Activated effector memory CD4-positive, alpha-beta T cell treated with anti-CD3 and anti-CD28 coated beads, Interleukin-2, amount 50 U/mL, for 16 hours (primary cell): ENCODE results near the gene NLGN1.

Source experiments
- DNase-seq: peaks from one replicate; pipeline ENCODE4 v3.0.0-alpha.2; 2020

Gene NLGN1

GRCh38 chr3:174016186-174016585 is 618.6 kb downstream of the NLGN1 start:
- no peak for DNase-seq

- DNase-seq: no peak
Measured at GRCh38 chr3:174020156-174020555, 622.6 kb downstream of the NLGN1 start.

GRCh38 chr3:174023421-174023820 is 625.9 kb downstream of the NLGN1 start:
- DNase-seq: no peak

DNA sequence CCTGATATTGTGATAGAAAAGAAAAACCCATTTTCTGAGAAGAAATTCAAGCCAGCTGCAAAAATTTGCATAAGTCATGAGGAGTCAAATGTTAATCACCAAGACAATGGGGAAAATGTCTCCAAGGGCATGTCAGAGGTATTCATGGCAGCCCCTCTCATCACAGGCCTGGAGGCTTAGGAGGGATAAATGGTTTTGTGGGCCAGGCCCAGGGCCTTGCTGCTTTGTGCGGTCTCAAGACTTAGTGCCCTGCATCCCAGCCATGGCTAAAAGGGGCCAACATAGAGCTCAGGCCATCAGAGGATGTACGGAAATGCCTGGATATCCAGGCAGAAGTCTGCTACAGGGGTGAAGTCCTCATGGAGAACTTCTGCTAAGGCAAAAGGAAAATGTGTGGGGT is 631.1 kb downstream of the NLGN1 start:
- DNase-seq: no peak

DNA sequence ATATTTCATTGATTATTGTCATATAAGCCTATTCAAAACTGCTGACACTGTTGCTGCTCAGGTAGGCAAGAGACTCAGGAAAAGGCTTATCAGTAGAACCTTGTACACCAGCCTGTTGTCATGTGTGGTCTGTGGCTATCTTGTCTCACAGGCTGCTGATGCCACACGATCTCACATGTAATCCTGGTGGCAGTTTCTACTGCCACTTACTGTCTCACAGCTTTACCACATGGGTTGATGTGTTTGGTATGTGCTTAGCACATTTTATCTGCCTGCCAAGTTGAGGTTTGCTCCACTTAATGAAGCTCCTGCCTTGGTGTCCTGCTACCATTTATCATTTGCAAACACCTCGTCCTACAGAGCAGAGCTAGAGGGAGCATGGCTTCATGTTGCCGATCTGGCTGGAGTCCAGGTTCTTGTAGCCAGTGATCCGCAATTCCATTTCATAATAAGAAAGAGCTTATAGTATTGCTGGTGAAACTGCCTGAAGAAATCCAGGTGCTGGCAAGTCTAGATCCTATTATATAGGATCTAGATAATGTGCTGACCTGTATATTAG is 637.9 kb downstream of the NLGN1 start:
- no peak for DNase-seq

- DNase-seq: no peak
Measured at GRCh38 chr3:174046311-174046710, 648.8 kb downstream of the NLGN1 start.

DNA sequence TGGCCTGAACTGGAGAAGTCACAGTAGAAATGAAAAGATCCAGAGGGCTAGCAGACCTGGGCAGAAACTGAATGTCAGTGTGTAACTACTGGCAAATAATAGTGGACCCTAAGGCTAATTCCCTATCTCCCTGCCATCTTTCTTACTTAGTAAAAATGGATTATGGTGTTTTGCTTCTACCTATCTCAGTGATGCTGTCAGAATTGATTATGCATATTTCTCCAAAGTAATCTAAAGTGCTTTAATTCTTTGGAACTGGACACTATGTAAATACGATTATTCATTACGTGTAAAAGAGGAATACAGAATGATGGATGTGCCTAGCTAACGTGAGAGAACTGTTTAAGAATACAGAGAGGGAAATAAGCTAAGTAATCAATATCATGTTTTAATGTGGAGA is 651.9 kb downstream of the NLGN1 start:
- DNase-seq: no peak

DNA sequence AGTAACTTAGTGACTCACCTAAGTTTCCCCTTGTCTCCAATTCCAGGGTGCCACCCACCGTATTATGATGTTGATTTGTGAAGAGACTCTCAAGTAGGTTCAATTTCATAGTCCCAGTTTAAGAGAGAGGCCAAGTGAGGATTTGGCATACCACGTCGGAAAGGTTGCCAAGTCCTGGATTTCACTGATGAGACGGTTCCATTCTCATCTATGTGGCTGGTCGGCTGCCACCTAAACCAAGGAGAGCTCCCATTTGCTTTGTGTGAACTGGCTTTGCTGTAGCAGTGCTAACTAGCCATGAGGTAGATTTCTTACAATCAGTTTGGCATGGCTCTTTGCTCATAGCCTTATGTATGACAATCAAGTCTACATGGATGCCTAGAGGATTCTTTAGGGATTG is 653.6 kb downstream of the NLGN1 start:
- no peak for DNase-seq

DNA sequence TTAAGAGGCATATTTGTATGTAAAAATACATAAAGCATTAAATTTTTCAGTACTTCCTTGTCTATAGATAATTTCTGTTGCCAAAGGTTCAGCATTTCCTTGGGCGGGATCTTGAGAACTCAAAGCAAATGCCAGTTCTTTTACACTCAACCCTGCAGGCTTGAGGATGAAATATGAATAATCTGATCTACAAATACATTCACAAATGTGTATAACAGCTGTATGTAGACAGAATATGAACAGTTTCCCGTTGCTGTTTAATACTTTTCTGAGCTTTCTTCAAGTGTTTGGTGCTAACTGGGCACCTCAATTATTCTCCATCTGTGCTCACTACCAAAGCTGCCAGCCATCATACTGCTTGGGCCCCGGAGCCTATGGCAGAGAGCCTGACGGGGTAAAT is 661.3 kb downstream of the NLGN1 start:
- no peak for DNase-seq

GRCh38 chr3:174060431-174060830 is 662.9 kb downstream of the NLGN1 start:
- DNase-seq: no peak

GRCh38 chr3:174061162-174061561 is 663.6 kb downstream of the NLGN1 start:
- no peak for DNase-seq

- no peak for DNase-seq
Measured at GRCh38 chr3:174061731-174062130, 664.2 kb downstream of the NLGN1 start.

DNA sequence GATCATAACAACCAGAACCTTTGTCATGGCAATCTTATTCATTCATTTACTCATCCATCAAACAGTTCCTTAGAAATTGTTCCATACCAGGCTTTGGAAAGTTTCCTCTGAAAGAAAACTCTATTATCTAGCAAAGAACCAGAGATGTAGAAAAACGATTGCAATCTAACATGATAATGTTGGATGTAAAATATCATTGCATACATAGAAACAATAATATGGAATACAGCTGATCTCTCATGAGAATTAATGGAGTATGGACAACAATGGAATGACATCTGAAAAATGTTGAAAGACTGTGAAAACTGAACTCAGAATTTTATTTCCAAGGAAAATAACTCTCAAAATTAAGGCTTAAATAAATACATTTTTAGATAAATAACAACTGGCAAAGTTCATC is 665.4 kb downstream of the NLGN1 start:
- no peak for DNase-seq

GRCh38 chr3:174068035-174068434 is 670.5 kb downstream of the NLGN1 start:
- no peak for DNase-seq

DNA sequence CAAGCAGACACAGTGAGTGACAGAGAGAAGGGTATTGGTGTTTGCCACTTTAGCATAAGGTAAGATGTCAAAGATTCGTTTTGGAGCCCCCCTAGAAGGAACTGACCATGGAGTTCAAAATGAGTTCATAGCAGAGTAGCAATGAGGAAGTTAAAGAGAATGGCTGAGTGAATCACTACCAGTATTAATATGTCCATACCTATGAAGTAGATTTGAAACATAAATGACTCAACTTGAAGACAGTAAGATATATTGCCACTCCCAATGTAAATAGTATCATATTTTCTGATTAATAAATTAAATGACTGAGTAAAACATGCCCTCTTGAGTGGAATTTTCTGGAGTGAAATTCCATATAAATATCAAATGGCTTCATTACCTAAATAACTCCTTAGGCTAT is 675.1 kb downstream of the NLGN1 start:
- no peak for DNase-seq

GRCh38 chr3:174083706-174084105 is 686.2 kb downstream of the NLGN1 start:
- DNase-seq: no peak

- no peak for DNase-seq
Measured at GRCh38 chr3:174089592-174089991, 692.0 kb downstream of the NLGN1 start.

GRCh38 chr3:174094669-174095068 is 697.1 kb downstream of the NLGN1 start:
- DNase-seq: no peak

GRCh38 chr3:174097686-174098085 is 700.1 kb downstream of the NLGN1 start:
- DNase-seq: no peak

DNA sequence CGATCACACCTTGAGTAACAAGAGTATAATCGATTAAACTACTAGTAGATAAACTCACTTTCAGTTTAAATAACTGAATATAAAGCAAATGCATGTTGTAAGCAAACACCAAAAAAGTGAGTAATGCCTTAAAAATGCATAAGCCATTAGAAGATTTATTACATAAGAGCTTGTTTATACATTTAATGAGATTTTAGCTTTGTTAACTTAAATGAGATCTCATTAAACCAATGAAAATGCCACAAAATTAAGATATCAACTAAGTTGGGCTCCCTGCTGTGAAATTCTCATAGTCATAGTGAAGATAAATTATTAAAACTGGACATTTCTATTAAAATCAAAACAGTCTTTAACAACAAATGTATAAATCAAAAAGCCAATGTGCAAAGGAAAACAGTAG is 701.2 kb downstream of the NLGN1 start:
- DNase-seq: no peak

- DNase-seq: no peak
Measured at GRCh38 chr3:174099724-174100123, 702.2 kb downstream of the NLGN1 start.

DNA sequence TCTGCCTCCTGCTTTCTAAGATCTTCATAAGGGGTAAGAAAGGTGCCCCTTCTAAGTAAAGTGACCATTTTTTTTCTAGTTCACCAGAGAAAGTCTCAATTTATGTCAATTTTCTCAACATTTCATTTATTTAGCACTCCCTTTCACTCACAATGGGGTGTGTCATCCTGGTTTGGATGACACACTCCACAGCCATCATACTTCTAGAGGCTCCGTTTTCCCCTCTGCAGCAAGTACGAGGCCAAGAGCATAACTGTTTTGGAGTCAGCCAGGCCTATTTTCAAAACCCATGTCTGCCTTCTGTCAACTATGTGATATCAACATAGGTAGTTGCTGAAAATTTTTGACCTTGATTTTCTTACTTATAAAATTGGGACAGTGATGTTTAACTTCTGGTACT is 703.2 kb downstream of the NLGN1 start:
- no peak for DNase-seq

DNA sequence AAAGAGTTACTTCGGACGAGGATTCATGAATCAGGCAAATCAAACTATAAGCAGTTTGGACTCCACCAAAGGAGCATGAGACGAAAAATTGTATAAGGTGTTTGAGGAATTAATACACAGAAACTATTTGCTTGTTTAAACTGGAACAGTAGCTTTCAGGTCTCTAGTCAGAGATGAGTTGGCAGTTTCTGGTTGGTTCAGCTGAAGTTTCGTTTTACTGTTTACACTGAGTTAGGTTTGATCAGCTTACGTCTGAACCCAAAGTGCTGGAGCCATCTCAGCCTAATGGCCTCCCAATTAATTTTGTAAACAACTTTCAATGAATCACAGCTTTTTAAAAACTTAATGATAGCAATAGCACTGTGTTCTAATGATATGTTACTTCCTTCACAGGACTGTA is 703.7 kb downstream of the NLGN1 start:
- no peak for DNase-seq

GRCh38 chr3:174102274-174102673 is 704.7 kb downstream of the NLGN1 start:
- DNase-seq: no peak

GRCh38 chr3:174102866-174103265 is 705.3 kb downstream of the NLGN1 start:
- DNase-seq: no peak

DNA sequence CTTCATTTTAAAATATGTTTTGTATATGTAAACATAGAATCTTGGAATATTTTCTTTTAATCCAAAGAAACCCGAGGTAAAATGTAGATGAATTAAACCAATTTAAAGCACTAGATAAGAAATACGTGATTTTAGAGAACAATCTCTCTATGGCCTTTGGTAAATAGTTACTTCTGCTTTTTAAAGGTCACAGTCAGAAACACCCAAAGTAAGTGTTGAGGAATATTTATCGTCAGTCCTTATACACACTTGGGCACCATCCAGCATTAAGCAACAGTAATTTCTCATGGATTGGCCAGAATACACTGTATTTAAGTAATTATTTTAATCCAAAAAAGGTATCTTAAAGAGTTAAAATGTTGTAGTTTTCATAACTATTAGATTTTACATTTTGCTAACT is 713.2 kb downstream of the NLGN1 start:
- no peak for DNase-seq
